Thymus (tissue), 11 donors: ENCODE data around the gene L2HGDH. TPM values are rescaled to one million over a fixed set of nuclear protein-coding genes. Genes with fewer than 3 reads are reported as not detected.
A peak's percentile ranks its signal among the peaks of the same experiment; 100 is the strongest.
"Not testable (repeated sequence)": the region's sequence is repeated elsewhere in the genome, so short reads cannot be mapped to it uniquely, and the experiment has no call there.

Source experiments
- DNase-seq, 9 donors: peaks; one replicate each; pipeline ENCODE4 v3.0.0-alpha.2; 2013; ENCODE audit warnings: low spot score in 9 of 9, low read depth in 6 of 9, missing footprints in 1 of 9
- H3K27ac ChIP-seq, 2 donors: one replicate each; pipeline ENCODE4 v1.5.1; 2013; ENCODE audit warnings: control low read depth in 1 of 2, low read depth in 1 of 2, low read length in 1 of 2, mild to moderate bottlenecking in 1 of 2, moderate library complexity in 1 of 2
- H3K27me3 ChIP-seq, 2 donors: one replicate each; pipeline ENCODE4 v1.5.1; 2013; ENCODE audit warnings: low read length in 1 of 2; ENCODE audit not compliant: control insufficient read depth in 2 of 2, insufficient read depth in 1 of 2
- H3K36me3 ChIP-seq, 2 donors: one replicate each; pipeline ENCODE4 v1.5.1; 2013; ENCODE audit warnings: low read length in 1 of 2, mild to moderate bottlenecking in 1 of 2, moderate library complexity in 1 of 2; ENCODE audit not compliant: control insufficient read depth in 2 of 2, insufficient read depth in 2 of 2
- H3K4me1 ChIP-seq, 2 donors: one replicate each; pipeline ENCODE4 v1.5.1; 2013; ENCODE audit warnings: low read length in 2 of 2; ENCODE audit not compliant: control insufficient read depth in 2 of 2, insufficient read depth in 2 of 2
- H3K4me3 ChIP-seq, 2 donors: one replicate each; pipeline ENCODE4 v1.5.1; 2013; ENCODE audit warnings: low read length in 2 of 2, control low read depth in 1 of 2, mild to moderate bottlenecking in 1 of 2
- H3K9me3 ChIP-seq, 2 donors: one replicate each; pipeline ENCODE4 v1.5.1; 2013; ENCODE audit warnings: low read length in 1 of 2, mild to moderate bottlenecking in 1 of 2; ENCODE audit not compliant: control insufficient read depth in 2 of 2, insufficient read depth in 1 of 2
- WGBS: extraction: QIAGEN DNeasy Blood & Tissue Kit; methylation state at CpG from one replicate; pipeline ENCODE4 v1.1.7; 2013; 5-methylcytosine and 5-hydroxymethylcytosine counted together
- polyA plus RNA-seq: library from polyadenylated mRNA; stranded (reverse); fragments of 200-250 nt; gene quantifications from one replicate; pipeline ENCODE4 v1.2.3, GENCODE V29; 2013
- total RNA-seq: library from RNA; stranded (reverse); fragments of 120-200 nt; gene quantifications from one replicate; pipeline ENCODE4 v1.2.4, GENCODE V29; 2013
- donor health status: healthy.

L2HGDH gene
- total and polyA plus RNA-seq, 2 donors: 1.7 to 5.1 TPM

GRCh38 chr14:50334211-50334610 lies 22.2 kb upstream of the L2HGDH start:
- H3K9me3 ChIP-seq: no peaks in the 10 kb centered on the region
- no peak overlapping the region for H3K27ac ChIP-seq
- 97% methylated on average over 8 of the region's 8 CpGs for WGBS
- no peak for DNase-seq
- H3K4me3 ChIP-seq: no peak overlapping the region
- H3K36me3 ChIP-seq: peaks cover 4 to 14% of the 10 kb centered on the region in 2 donors
- H3K4me1 ChIP-seq: peaks cover 9 to 17% of the 10 kb centered on the region in 2 donors
- no peaks in the 10 kb centered on the region for H3K27me3 ChIP-seq

- Histone ChIP-seq H3K4me3 (no peak overlapping the region), H3K4me1 (peaks cover 9 to 17% of the 10 kb centered on the region in 2 donors), H3K9me3 (no peaks in the 10 kb centered on the region), H3K27me3 (no peaks in the 10 kb centered on the region), H3K27ac (no peak overlapping the region), H3K36me3 (peaks cover 7 to 16% of the 10 kb centered on the region in 2 donors)
- WGBS: 91% methylated on average over 3 of the region's 3 CpGs
- no peak for DNase-seq
Measured at GRCh38 chr14:50333014-50333509, 21.0 kb upstream of the L2HGDH start.

- Histone ChIP-seq H3K27ac (no peak overlapping the region), H3K4me3 (no peak overlapping the region)
Measured at GRCh38 chr14:50331596-50331995, 19.6 kb upstream of the L2HGDH start.

GRCh38 chr14:50321009-50321660 lies 9.1 kb upstream of the L2HGDH start:
- no peaks in the 10 kb centered on the region for H3K9me3 ChIP-seq
- 23% methylated on average over 9 of the region's 9 CpGs for WGBS

More at GRCh38 chr14:50331596-50331995, 19.6 kb upstream of the L2HGDH start:
- DNase-seq: no peak
- Histone ChIP-seq H3K27me3 (no peaks in the 10 kb centered on the region), H3K36me3 (peaks cover 12 to 16% of the 10 kb centered on the region in 2 donors), H3K9me3 (no peaks in the 10 kb centered on the region), H3K4me1 (peaks cover 9 to 17% of the 10 kb centered on the region in 2 donors)

GRCh38 chr14:50320283-50320682 lies 8.3 kb upstream of the L2HGDH start:
- peak overlapping the region in 1 of 2 donors; percentile 32 for H3K27ac ChIP-seq
- DNase-seq: no peak
- H3K9me3 ChIP-seq: no peaks in the 10 kb centered on the region
- peaks cover 11 to 12% of the 10 kb centered on the region in 2 donors for H3K36me3 ChIP-seq
- 93% methylated on average over 8 of the region's 8 CpGs for WGBS
- H3K4me3 ChIP-seq: no peak overlapping the region
- no peaks in the 10 kb centered on the region for H3K27me3 ChIP-seq
- peaks cover 3 to 4% of the 10 kb centered on the region in 2 donors for H3K4me1 ChIP-seq

More at GRCh38 chr14:50321009-50321660, 9.1 kb upstream of the L2HGDH start:
- DNase-seq: peak in 8 of 9 donors; percentile 55 to 88 (median 74)
- H3K27ac ChIP-seq: peak overlapping the region; percentile 53 to 67
- no peaks in the 10 kb centered on the region for H3K27me3 ChIP-seq
- H3K4me3 ChIP-seq: peak overlapping the region in 1 of 2 donors; percentile 17
- H3K4me1 ChIP-seq: peaks cover 3 to 4% of the 10 kb centered on the region in 2 donors
- H3K36me3 ChIP-seq: peaks cover 11 to 12% of the 10 kb centered on the region in 2 donors

- H3K27ac ChIP-seq: no peak overlapping the region
- 97% methylated on average over 2 of the region's 2 CpGs for WGBS
- H3K4me3 ChIP-seq: no peak overlapping the region
- no peak for DNase-seq
- H3K4me1 ChIP-seq: peaks cover 3 to 4% of the 10 kb centered on the region in 2 donors
- H3K36me3 ChIP-seq: peaks cover 9 to 12% of the 10 kb centered on the region in 2 donors
- H3K27me3 ChIP-seq: no peaks in the 10 kb centered on the region
- no peaks in the 10 kb centered on the region for H3K9me3 ChIP-seq
Measured at GRCh38 chr14:50319721-50320120, 7.7 kb upstream of the L2HGDH start.

GRCh38 chr14:50319293-50319692 lies 7.3 kb upstream of the L2HGDH start:
- H3K9me3 ChIP-seq: peaks cover 0 to 2% of the 10 kb centered on the region in 2 donors
- no peak overlapping the region for H3K4me3 ChIP-seq
- H3K36me3 ChIP-seq: peaks cover 8 to 10% of the 10 kb centered on the region in 2 donors
- WGBS: 88% methylated on average over 1 of the region's 1 CpG
- DNase-seq: no peak
- no peaks in the 10 kb centered on the region for H3K27me3 ChIP-seq
- peaks cover 3 to 4% of the 10 kb centered on the region in 2 donors for H3K4me1 ChIP-seq
- no peak overlapping the region for H3K27ac ChIP-seq

GRCh38 chr14:50318031-50318626 lies 6.1 kb upstream of the L2HGDH start:
- Histone ChIP-seq H3K4me1 (peaks cover 5 to 6% of the 10 kb centered on the region in 2 donors), H3K27ac (no peak overlapping the region), H3K36me3 (peaks cover 0 to 6% of the 10 kb centered on the region in 2 donors), H3K9me3 (peaks cover 0 to 6% of the 10 kb centered on the region in 2 donors), H3K27me3 (no peaks in the 10 kb centered on the region), H3K4me3 (no peak overlapping the region)
- peak in 1 of 9 donors; percentile 32 for DNase-seq
- WGBS: 86% methylated on average over 4 of the region's 4 CpGs

- H3K27me3 ChIP-seq, H3K27ac ChIP-seq, H3K9me3 ChIP-seq, DNase-seq, H3K4me3 ChIP-seq, H3K36me3 ChIP-seq: not testable (repeated sequence)
- H3K4me1 ChIP-seq: peaks cover 9 to 14% of the 10 kb centered on the region in 2 donors
- WGBS: 95% methylated on average over 3 of the region's 3 CpGs
Measured at GRCh38 chr14:50314098-50314497, 2.1 kb upstream of the L2HGDH start.
